Ovary (tissue), 9 donors: ENCODE data around the gene HNRNPUL1. TPM values are rescaled to one million over a fixed set of nuclear protein-coding genes. Genes with fewer than 3 reads are reported as not detected.

Experiments
- DNase-seq, 5 donors: peaks; one replicate each; pipeline ENCODE4 v3.0.0-alpha.2; 2019 to 2020
- H3K27ac ChIP-seq, 2 donors: fragments of 200-600 bp; one replicate each; pipeline versions ENCODE4 v1.5.1 to v1.8.0; 2019 to 2022
- H3K27me3 ChIP-seq: fragments of 200-600 bp; one replicate; pipeline ENCODE4 v1.8.0; 2022
- H3K36me3 ChIP-seq: fragments of 200-600 bp; sonication (generic); one replicate; pipeline ENCODE4 v1.5.1; 2019
- H3K4me1 ChIP-seq: one replicate; pipeline ENCODE4 v1.8.1; 2013; ENCODE audit warnings: mild to moderate bottlenecking, moderate library complexity; ENCODE audit not compliant: insufficient read depth
- H3K4me3 ChIP-seq: fragments of 200-600 bp; sonication (generic); one replicate; pipeline ENCODE4 v1.5.1; 2017
- H3K9me3 ChIP-seq, 2 donors: fragments of 200-600 bp in 1 of 2; sonication (generic) in 1 of 2; one replicate each; pipeline versions ENCODE4 v1.5.1 to v1.8.1; 2013 to 2019; ENCODE audit warnings: mild to moderate bottlenecking in 1 of 2, moderate library complexity in 1 of 2
- CTCF ChIP-seq, 3 donors: fragments of 450-650 bp in 2 of 3; fragments of 200-600 bp in 1 of 3; IDR thresholded peaks; one replicate each; pipeline versions ENCODE4 v1.5.1 to v1.8.0; 2016 to 2022; ENCODE audit warnings: antibody characterized with exemption in 3 of 3, mild to moderate bottlenecking in 1 of 3
- EP300 ChIP-seq: sonication (generic); formaldehyde crosslinking; IDR thresholded peaks from one replicate; pipeline ENCODE4 v1.6.1; 2017; ENCODE audit warnings: antibody characterized with exemption
- POLR2A ChIP-seq: fragments of 450-650 bp; IDR thresholded peaks from one replicate; pipeline ENCODE4 v1.6.1; 2017; ENCODE audit warnings: antibody characterized with exemption, mild to moderate bottlenecking, moderate library complexity
- whole genome bisulfite sequencing, 3 donors: extraction: QIAGEN DNeasy Blood & Tissue Kit in 1 of 3; methylation state at CpG; one replicate each; pipeline versions ENCODE4 v1.1.5 to v1.1.7; 2013 to 2017; 5-methylcytosine and 5-hydroxymethylcytosine counted together
- intact Hi-C, 4 donors: fragments of 100-400 bp; cut with DNase I; formaldehyde crosslinking; loops; one replicate each; pipeline versions ENCODE4 v1.11.0 to v1.15.1; 2022 to 2023
- polyA plus RNA-seq, 2 donors: library from polyadenylated mRNA; stranded (reverse); fragments of 200-250 nt in 1 of 2; fragments of 350-450 nt in 1 of 2; fragmentation: Illumina TruSeq in 1 of 2; extraction: RNeasy Lipid Tissue Mini Kit (QIAGEN cat#74804) in 1 of 2; gene quantifications; one replicate each; pipeline ENCODE4 v1.2.3, GENCODE V29; 2013 to 2014
- total RNA-seq, 7 donors: library from RNA; depleted of rRNA in 2 of 7; stranded (reverse); fragments of >200 nt in 2 of 7; fragmentation: NEBNext Ultra II Directional in 3 of 7; extraction: Animal tissue kit (Norgen Biotek cat#: 25700) in 3 of 7; gene quantifications; one replicate each; pipeline versions ENCODE4 v1.1.0 to v1.2.4, GENCODE V29; 2016 to 2023
- donor health status: DM: no; HTN: no; CAD: no; lungs with moderate emphysema.
- donor health status: DM: no; HTN: no; CAD: no.
- donor health status: Bipolar disorder and iron deficiency.
- donor health status: DM: yes; HTN: yes; CAD: no.
- donor health status: DM: no; HTN: no; CAD: no.
- donor health status: DM: yes; HTN: yes; CAD: no.

The HNRNPUL1 gene
- total and polyA plus RNA-seq, 9 donors: 102 to 259 (median 211) TPM

DNA sequence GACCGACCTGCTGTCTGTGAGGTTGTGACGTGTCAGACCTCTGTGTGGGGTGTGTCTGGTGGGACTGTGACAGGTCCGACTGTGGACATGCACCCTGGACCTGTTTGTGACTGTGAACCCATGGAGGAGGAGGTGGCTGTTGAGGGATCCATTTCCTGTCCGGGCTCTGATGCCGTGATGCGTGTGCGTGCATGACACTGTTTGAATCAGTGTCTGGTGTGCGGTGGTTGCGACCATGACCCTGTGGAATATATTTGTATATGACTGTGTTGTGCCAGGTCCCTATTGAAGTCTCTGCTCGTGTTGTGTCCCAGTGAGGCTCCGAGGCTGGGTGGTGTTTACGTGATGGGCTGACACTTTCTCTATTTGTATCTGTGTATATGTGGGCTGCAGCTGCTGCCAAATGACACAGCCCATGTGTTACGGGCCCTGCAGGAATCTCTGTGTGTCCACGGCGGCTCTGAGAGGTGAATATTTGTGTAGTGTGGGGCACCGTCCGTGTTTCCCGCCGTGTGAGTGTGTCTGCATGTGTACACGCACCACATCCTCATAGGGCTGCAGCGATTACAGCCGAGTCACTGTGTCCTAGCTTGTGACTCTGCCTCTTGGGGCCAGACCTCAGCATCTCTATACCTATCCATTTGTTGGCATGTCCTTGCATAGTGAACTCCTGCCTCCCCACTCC lies 64.1 kb downstream of the HNRNPUL1 start:
- WGBS, 3 donors: 71 to 80% (median 80%) methylated on average over 22 of the region's 22 CpGs
- intact Hi-C loops: loop anchor here in 1 of 4 donors (10.0 kb wide), 1 partner anchor 107 kb away; the partner anchor contains the start of gene DMAC2
- no peaks in the 10 kb centered on the region for H3K9me3 ChIP-seq
- peaks cover 21% of the 10 kb centered on the region for H3K4me1 ChIP-seq
- TF ChIP-seq EP300 (no peak), POLR2A (no peak), CTCF (IDR thresholded peaks at IDR 0.05) (no peak)
- no peaks in the 10 kb centered on the region for H3K36me3 ChIP-seq
- H3K4me3 ChIP-seq: no peak overlapping the region
- no peak for DNase-seq
- H3K27me3 ChIP-seq: no peaks in the 10 kb centered on the region
- no peak overlapping the region for H3K27ac ChIP-seq

DNA sequence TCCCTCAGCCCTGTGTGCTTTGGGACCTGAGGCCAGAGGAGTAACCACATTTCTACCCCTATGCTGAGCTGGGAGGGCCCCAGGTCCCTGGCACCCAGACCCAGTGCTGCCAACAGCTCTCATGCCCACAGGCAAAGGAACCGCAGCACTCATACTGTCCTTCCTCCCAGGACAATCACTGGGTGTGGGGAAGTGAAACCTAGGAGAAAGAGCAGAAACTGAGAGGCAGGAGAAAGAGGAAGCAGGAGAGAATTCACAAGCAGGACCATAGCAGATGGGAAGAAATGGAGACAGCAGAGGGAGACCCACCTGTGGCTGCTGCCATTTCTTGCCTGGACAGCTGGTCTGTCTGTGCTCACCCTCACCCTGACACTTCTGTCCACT lies 64.7 kb downstream of the HNRNPUL1 start:
- Histone ChIP-seq H3K4me1 (peaks cover 18% of the 10 kb centered on the region), H3K4me3 (no peak overlapping the region), H3K27ac (no peak overlapping the region), H3K27me3 (no peaks in the 10 kb centered on the region), H3K36me3 (no peaks in the 10 kb centered on the region), H3K9me3 (no peaks in the 10 kb centered on the region)
- TF ChIP-seq EP300 (no peak), POLR2A (no peak), CTCF (IDR thresholded peaks at IDR 0.05) (no peak)
- WGBS, 3 donors: 88 to 95% (median 91%) methylated on average over 1 of the region's 1 CpG
- no peak for DNase-seq
- intact Hi-C loops: loop anchor here in 1 of 4 donors (10.0 kb wide), 1 partner anchor 106 kb away; the partner anchor contains the start of gene DMAC2

- no peaks in the 10 kb centered on the region for H3K9me3 ChIP-seq
- WGBS, 3 donors: 86 to 96% (median 92%) methylated on average over 4 of the region's 4 CpGs
- intact Hi-C loops: no loop called here
- no peaks in the 10 kb centered on the region for H3K36me3 ChIP-seq
- no peak overlapping the region for H3K27ac ChIP-seq
- no peak overlapping the region for H3K4me3 ChIP-seq
- TF ChIP-seq EP300: no peak
- no peak for TF ChIP-seq POLR2A
- TF ChIP-seq CTCF (IDR thresholded peaks at IDR 0.05): no peak
- peaks cover 5% of the 10 kb centered on the region for H3K4me1 ChIP-seq
- no peak for DNase-seq
- no peaks in the 10 kb centered on the region for H3K27me3 ChIP-seq
Observed at GRCh38 chr19:41330481-41330880, 66.3 kb downstream of the HNRNPUL1 start.

DNA sequence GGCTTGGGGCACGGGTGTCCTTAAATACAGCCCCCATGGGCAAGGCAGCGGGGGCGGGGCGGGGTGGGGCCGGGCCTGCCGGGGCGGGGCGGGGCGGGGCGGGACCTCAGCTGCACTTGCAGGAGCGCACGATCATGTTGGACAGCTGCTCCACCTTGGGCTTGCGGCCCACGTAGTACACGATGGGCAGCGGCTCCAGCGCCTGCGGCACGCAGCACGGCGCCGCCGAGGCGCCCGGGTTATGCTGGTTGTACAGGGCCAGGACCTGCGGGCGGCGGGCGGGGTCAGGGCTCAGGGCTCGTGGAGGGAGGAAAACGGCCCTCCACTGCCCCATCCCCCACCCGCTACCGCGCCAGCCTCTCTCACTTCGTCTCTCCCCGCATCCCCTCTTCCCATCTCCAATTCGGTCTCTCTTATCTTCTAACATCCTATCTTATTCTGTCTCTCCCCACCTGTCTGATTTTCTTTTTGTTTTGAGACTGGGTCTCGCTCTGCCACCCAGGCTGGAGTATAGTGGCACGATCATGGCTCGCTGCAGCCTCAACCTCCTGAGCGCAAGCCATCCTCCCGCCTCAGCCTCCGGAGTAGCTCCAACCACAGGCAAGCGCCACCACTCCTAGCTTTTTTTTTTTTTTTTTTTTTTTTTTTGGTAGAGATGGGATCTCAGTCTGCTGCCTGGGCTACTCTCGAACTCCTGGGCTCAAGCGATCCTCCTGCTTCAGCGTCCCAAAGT lies 66.9 kb downstream of the HNRNPUL1 start:
- DNase-seq: peak in 1 of 5 donors; percentile 23
- H3K9me3 ChIP-seq: no peaks in the 10 kb centered on the region
- TF ChIP-seq CTCF (IDR thresholded peaks at IDR 0.05): no peak
- TF ChIP-seq POLR2A: no peak
- TF ChIP-seq EP300: no peak
- intact Hi-C loops: no loop called here
- H3K27ac ChIP-seq: no peak overlapping the region
- 74 to 83% (median 77%) methylated on average over 41 to 47 of the region's 47 CpGs for WGBS, 3 donors
- no peaks in the 10 kb centered on the region for H3K36me3 ChIP-seq
- H3K4me3 ChIP-seq: no peak overlapping the region
- peaks cover 2% of the 10 kb centered on the region for H3K4me1 ChIP-seq
- H3K27me3 ChIP-seq: no peaks in the 10 kb centered on the region
